H1 (cell line): Measurements from ENCODE around the gene FNIP2. TPM values are rescaled to one million over a fixed set of nuclear protein-coding genes. Genes with fewer than 3 reads are reported as not detected.

Source experiments
- CTCF ChIA-PET: fragments of 300-600 bp; sonication (Branson Sonifier 250); formaldehyde crosslinking; loops from one replicate; lab custom pipeline; 2021; ENCODE audit not compliant: partially characterized antibody; lab: Charles Lee
- POLR2A ChIA-PET: fragments of 300-600 bp; sonication (Branson Sonifier 250); formaldehyde crosslinking; loops from one replicate; lab custom pipeline; 2021; ENCODE audit warnings: inconsistent platforms; ENCODE audit not compliant: partially characterized antibody; lab: Charles Lee
- DNase-seq, 2 experiments: peaks; one replicate each; pipeline versions ENCODE4 v3.0.0 to v3.0.0-alpha.2; 2010 to 2022; ENCODE audit warnings: low spot score in 2 of 2, low read depth in 1 of 2, mixed read lengths in 1 of 2
- FAIRE-seq: peaks from 2 replicates; lab custom pipeline; 2011; peaks lifted over from hg19 to GRCh38; lab: Jason Lieb, UNC
- H2AFZ ChIP-seq: 2 replicates; pipeline ENCODE4 v1.8.1; 2012; ENCODE audit warnings: low read length, inconsistent platforms
- H2AK5ac ChIP-seq: 2 replicates; pipeline ENCODE4 v1.6.1; 2013; ENCODE audit warnings: low read depth, low read length
- H2BK120ac ChIP-seq: replicated peaks from 2 replicates; pipeline ENCODE3; 2013; ENCODE audit warnings: low read depth, low read length, inconsistent platforms
- H2BK12ac ChIP-seq: 2 replicates; pipeline ENCODE4 v1.6.1; 2013; ENCODE audit warnings: low read depth, low read length
- H2BK15ac ChIP-seq: 2 replicates; pipeline ENCODE4 v1.6.1; 2013; ENCODE audit warnings: low read length
- H2BK20ac ChIP-seq: 2 replicates; pipeline ENCODE4 v1.6.1; 2013; ENCODE audit warnings: low read length
- H2BK5ac ChIP-seq: 2 replicates; pipeline ENCODE4 v1.6.1; 2013; ENCODE audit warnings: low read depth, low read length
- H3K14ac ChIP-seq: 2 replicates; pipeline ENCODE4 v1.6.1; 2013; ENCODE audit warnings: inconsistent platforms; ENCODE audit not compliant: insufficient read length
- H3K18ac ChIP-seq: 2 replicates; pipeline ENCODE4 v1.6.1; 2013; ENCODE audit warnings: low read length; ENCODE audit errors: extremely low read depth
- H3K23ac ChIP-seq: 2 replicates; pipeline ENCODE4 v1.6.1; 2013; ENCODE audit warnings: inconsistent platforms; ENCODE audit not compliant: insufficient read length
- H3K23me2 ChIP-seq: 2 replicates; pipeline ENCODE4 v1.6.1; 2013; ENCODE audit warnings: low read depth, low read length
- H3K27ac ChIP-seq: 2 replicates; pipeline ENCODE4 v1.6.1; 2011; ENCODE audit warnings: low read depth, low read length, inconsistent platforms
- H3K27me3 ChIP-seq, 4 experiments: replicated peaks in 1 of 4; 1 replicate in 1 of 4; 2 replicates in 3 of 4; pipeline versions ENCODE4 v1.6.1 to v1.8.1; 2011 to 2013; ENCODE audit warnings: low read length in 3 of 4, mild to moderate bottlenecking in 3 of 4, inconsistent platforms in 2 of 4, mixed read lengths in 2 of 4, moderate library complexity in 1 of 4; ENCODE audit not compliant: control insufficient read depth in 3 of 4, insufficient read depth in 3 of 4; ENCODE audit errors: extremely low read depth in 1 of 4
- H3K36me3 ChIP-seq, 4 experiments: 2 replicates each; pipeline versions ENCODE4 v1.6.1 to v1.8.1; 2011 to 2013; ENCODE audit warnings: mild to moderate bottlenecking in 4 of 4, low read length in 3 of 4, moderate library complexity in 2 of 4, control low read depth in 1 of 4, inconsistent platforms in 1 of 4; ENCODE audit not compliant: insufficient read depth in 4 of 4, control insufficient read depth in 2 of 4
- H3K4ac ChIP-seq: replicated peaks from 2 replicates; pipeline ENCODE3; 2013; ENCODE audit warnings: low read length, low read depth, mixed read lengths, inconsistent platforms; ENCODE audit not compliant: insufficient read length
- H3K4me1 ChIP-seq, 4 experiments: replicated peaks in 1 of 4; 1 replicate in 1 of 4; 2 replicates in 3 of 4; pipeline versions ENCODE4 v1.6.1 to v1.8.1; 2011 to 2013; ENCODE audit warnings: low read length in 3 of 4, inconsistent platforms in 2 of 4, mixed read lengths in 1 of 4; ENCODE audit not compliant: insufficient read depth in 4 of 4, control insufficient read depth in 3 of 4
- H3K4me2 ChIP-seq, 2 experiments: 2 replicates each; pipeline versions ENCODE4 v1.6.1 to v1.8.1; 2011 to 2013; ENCODE audit warnings: low read depth in 2 of 2, low read length in 2 of 2, control low read depth in 1 of 2, inconsistent platforms in 1 of 2, mild to moderate bottlenecking in 1 of 2; ENCODE audit not compliant: insufficient read depth in 1 of 2
- H3K4me3 ChIP-seq, 4 experiments: fragments of 200-600, 300-600 bp in 1 of 4; sonication (generic), shearing (Covaris generic), sonication (Bioruptor Twin) in 1 of 4; 2 replicates each; pipeline versions ENCODE4 v1.5.1 to v1.8.1; 2011 to 2016; ENCODE audit warnings: low read length in 4 of 4, low read depth in 3 of 4, control low read depth in 2 of 4, inconsistent platforms in 2 of 4, mild to moderate bottlenecking in 2 of 4, mixed read lengths in 1 of 4, moderate library complexity in 1 of 4; ENCODE audit not compliant: insufficient read depth in 2 of 4; ENCODE audit errors: extremely low read depth in 1 of 4
- H3K56ac ChIP-seq: replicated peaks from 2 replicates; pipeline ENCODE3; 2013; ENCODE audit warnings: low read depth, mild to moderate bottlenecking, mixed read lengths, low read length, inconsistent platforms; ENCODE audit not compliant: insufficient read length
- H3K79me1 ChIP-seq: 2 replicates; pipeline ENCODE4 v1.6.1; 2013; ENCODE audit warnings: low read depth, low read length, control low read depth
- H3K79me2 ChIP-seq, 2 experiments: 2 replicates each; pipeline versions ENCODE4 v1.6.1 to v1.8.1; 2012 to 2013; ENCODE audit warnings: low read length in 2 of 2, mild to moderate bottlenecking in 2 of 2, inconsistent platforms in 1 of 2; ENCODE audit not compliant: insufficient read depth in 2 of 2, control insufficient read depth in 1 of 2
- H3K9ac ChIP-seq, 4 experiments: replicated peaks in 1 of 4; 1 replicate in 1 of 4; 2 replicates in 3 of 4; pipeline versions ENCODE4 v1.6.1 to v1.8.1; 2011 to 2013; ENCODE audit warnings: low read depth in 3 of 4, low read length in 3 of 4, control low read depth in 2 of 4, mild to moderate bottlenecking in 2 of 4, moderate library complexity in 2 of 4, inconsistent platforms in 1 of 4; ENCODE audit errors: extremely low read depth in 1 of 4
- H3K9me3 ChIP-seq, 2 experiments: 2 replicates each; pipeline versions ENCODE4 v1.6.1 to v1.8.1; 2012 to 2013; ENCODE audit warnings: mild to moderate bottlenecking in 2 of 2, moderate library complexity in 2 of 2, control low read depth in 1 of 2, inconsistent platforms in 1 of 2, low read depth in 1 of 2, low read length in 1 of 2, mixed read lengths in 1 of 2; ENCODE audit not compliant: insufficient read depth in 2 of 2
- H4K20me1 ChIP-seq, 2 experiments: replicated peaks in 1 of 2; 2 replicates each; pipeline versions ENCODE3 to v1.8.1; 2011 to 2013; ENCODE audit warnings: inconsistent platforms in 2 of 2, low read length in 2 of 2, mild to moderate bottlenecking in 1 of 2; ENCODE audit not compliant: insufficient read depth in 2 of 2, control insufficient read depth in 1 of 2
- H4K5ac ChIP-seq: 2 replicates; pipeline ENCODE4 v1.6.1; 2013; ENCODE audit warnings: low read length, low read depth, mixed read lengths, inconsistent platforms; ENCODE audit not compliant: insufficient read length
- H4K8ac ChIP-seq: 2 replicates; pipeline ENCODE4 v1.8.0; 2013; ENCODE audit warnings: mild to moderate bottlenecking, moderate library complexity, low read length, inconsistent platforms; ENCODE audit not compliant: insufficient read depth; ENCODE audit errors: extremely low read depth
- H4K91ac ChIP-seq: replicated peaks from 2 replicates; pipeline ENCODE3; 2013; ENCODE audit warnings: low read length, mixed read lengths, inconsistent platforms; ENCODE audit not compliant: insufficient read length
- ASH2L ChIP-seq: fragments of 200-600, 300-600 bp; sonication (generic); IDR thresholded peaks from one replicate; pipeline ENCODE4 v1.7.1; 2017; ENCODE audit warnings: low read length
- CHD2 ChIP-seq: IDR thresholded peaks from 2 replicates; pipeline ENCODE4 v1.6.1; 2012; ENCODE audit warnings: low read length, improper control_type of control experiment
- CREB1 ChIP-seq: IDR thresholded peaks from 2 replicates; pipeline ENCODE4 v1.6.1; 2012; ENCODE audit warnings: inconsistent platforms
- CTBP2 ChIP-seq: IDR thresholded peaks from 2 replicates; pipeline ENCODE4 v1.7.0; 2011; ENCODE audit warnings: borderline replicate concordance, mild to moderate bottlenecking, moderate library complexity, mixed read lengths, low read length; ENCODE audit not compliant: insufficient read depth, insufficient read length
- EP300 ChIP-seq, 2 experiments: IDR thresholded peaks; 1 replicate in 1 of 2; 2 replicates in 1 of 2; pipeline ENCODE4 v1.6.1; 2011 to 2012; ENCODE audit warnings: low read depth in 2 of 2, low read length in 2 of 2, mild to moderate bottlenecking in 2 of 2, borderline replicate concordance in 1 of 2, inconsistent platforms in 1 of 2, moderate library complexity in 1 of 2
- HDAC6 ChIP-seq: IDR thresholded peaks from one replicate; pipeline ENCODE4 v1.7.1; 2012; ENCODE audit warnings: low read depth, mild to moderate bottlenecking, inconsistent platforms, low read length, moderate library complexity
- JUND ChIP-seq: IDR thresholded peaks from 2 replicates; pipeline ENCODE4 v1.6.1; 2011; ENCODE audit warnings: mild to moderate bottlenecking, improper control_type of control experiment, low read length
- RFX5 ChIP-seq: IDR thresholded peaks from 2 replicates; pipeline ENCODE4 v1.6.1; 2011; ENCODE audit warnings: low read depth, low read length, improper control_type of control experiment, borderline replicate concordance
- RNF2 ChIP-seq: fragments of 200-900, 300-1000 bp; sonication (generic); IDR thresholded peaks from 2 replicates; pipeline ENCODE4 v1.7.1; 2016; ENCODE audit warnings: borderline replicate concordance, low read depth, mild to moderate bottlenecking, antibody characterized with exemption, low read length; ENCODE audit not compliant: poor library complexity, severe bottlenecking; ENCODE audit errors: missing control alignments
- SIRT6 ChIP-seq: IDR thresholded peaks from one replicate; pipeline ENCODE4 v1.7.1; 2012; ENCODE audit warnings: low read length, inconsistent platforms
- SP4 ChIP-seq: IDR thresholded peaks from 2 replicates; pipeline ENCODE4 v1.6.1; 2012; ENCODE audit warnings: low read length, inconsistent platforms
- WGBS, 2 experiments: shearing (Covaris generic) in 1 of 2; methylation state at CpG; one replicate each; pipeline versions ENCODE4 v1.1.6 to v1.1.7; 2013 to 2015; ENCODE audit warnings: low lambda C conversion rate in 2 of 2, mixed read lengths in 2 of 2, inconsistent platforms in 1 of 2, low coverage in 1 of 2, missing lambda C conversion rate in 1 of 2; ENCODE audit not compliant: insufficient replicate concordance in 2 of 2, insufficient coverage in 1 of 2, insufficient read length in 1 of 2; ENCODE audit errors: extremely low coverage in 1 of 2, missing lambda C conversion rate in 1 of 2; 5-methylcytosine and 5-hydroxymethylcytosine counted together
- polyA plus RNA-seq, 7 experiments: library from polyadenylated mRNA; depleted of rRNA in 3 of 7; stranded (reverse) in 5 of 7; unstranded in 2 of 7; fragments of >200 nt in 5 of 7; fragments of 200-250 nt in 2 of 7; gene quantifications; 1 replicate in 5 of 7; 2 replicates in 1 of 7; 4 replicates in 1 of 7; pipeline versions ENCODE4 v1.2.1 to v1.2.3, GENCODE V29; 2011 to 2013; ENCODE audit warnings: missing spikeins in 2 of 7, mixed read lengths in 2 of 7
- total RNA-seq: library from RNA; stranded (reverse); fragmentation: NEBNext Ultra II Directional; extraction: Animal tissue kit (Norgen Biotek cat#: 25700); gene quantifications from 2 replicates; pipeline ENCODE4 v1.2.1, GENCODE V29; 2021

The FNIP2 gene
- total and polyA plus RNA-seq, 2 of the 8 experiments (the other 6 are each of a cell fraction or from before 2014, with no cell fraction given) = 4.0 to 13.0 TPM

DNA sequence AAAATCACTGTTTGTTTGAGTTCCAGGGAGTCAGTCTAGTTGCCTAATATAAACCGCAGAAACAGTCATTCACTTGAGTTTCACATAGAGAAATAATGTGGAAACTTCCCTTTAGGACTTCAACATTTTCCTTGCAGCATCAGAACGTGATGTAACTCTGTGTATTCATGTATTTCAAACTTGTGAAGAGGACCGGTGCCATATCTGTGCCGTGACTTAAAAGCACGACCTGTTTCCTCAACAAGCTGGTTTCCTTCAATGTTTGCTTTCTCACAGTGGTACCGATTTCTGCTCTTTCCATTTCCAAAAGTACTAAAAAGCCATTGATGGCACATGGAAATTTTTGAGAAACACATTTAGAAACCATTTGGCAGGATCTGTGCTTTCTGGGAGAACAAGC lies 167.4 kb downstream of the FNIP2 start:
- no peaks in the 10 kb centered on the region; the same call in 1 of the 2 replicates for H3K23me2 ChIP-seq
- 93% methylated on average over 6 of the region's 6 CpGs; no CpG with 5 or more reads in 1 of the 2 experiments for WGBS, 2 experiments
- no peak overlapping the region for H3K23ac ChIP-seq
- no peaks in the 10 kb centered on the region for H3K79me1 ChIP-seq
- no peak overlapping the region for H2AFZ ChIP-seq
- no peak overlapping the region for H3K4me2 ChIP-seq
- no peaks in the 10 kb centered on the region for H3K79me2 ChIP-seq
- H2BK5ac ChIP-seq = no peak overlapping the region
- CTCF ChIA-PET = no interaction called here
- no peak for FAIRE-seq
- no peak overlapping the region for H4K91ac ChIP-seq
- no peak overlapping the region for H2BK15ac ChIP-seq
- H3K9ac ChIP-seq = no peak overlapping the region
- no peaks in the 10 kb centered on the region for H3K4me1 ChIP-seq
- DNase-seq = no peak
- no peaks in the 10 kb centered on the region for H4K20me1 ChIP-seq
- no peak overlapping the region for H2AK5ac ChIP-seq
- no peak for TF ChIP-seq EP300 (IDR thresholded peaks at IDR 0.05; ENCODE audit: borderline replicate concordance in 1 of 2, low read depth in 2 of 2, low read length in 2 of 2)
- TF ChIP-seq ASH2L = no peak
- TF ChIP-seq CTBP2 = no peak
- no peak for TF ChIP-seq RFX5
- no peak for TF ChIP-seq CHD2
- TF ChIP-seq SIRT6 = no peak
- no peak for TF ChIP-seq CREB1
- no peak for TF ChIP-seq RNF2
- no peak for TF ChIP-seq HDAC6
- TF ChIP-seq JUND = no peak
- TF ChIP-seq SP4 = no peak
- no peak overlapping the region for H4K5ac ChIP-seq
- no peak overlapping the region for H2BK120ac ChIP-seq
- no peak overlapping the region for H3K14ac ChIP-seq
- no peaks in the 10 kb centered on the region for H3K27me3 ChIP-seq
- no peak overlapping the region for H3K4me3 ChIP-seq
- H4K8ac ChIP-seq = no peak overlapping the region
- H2BK12ac ChIP-seq = no peak overlapping the region
- H3K27ac ChIP-seq = no peak overlapping the region
- no peak overlapping the region for H3K56ac ChIP-seq
- no peaks in the 10 kb centered on the region for H3K9me3 ChIP-seq
- no peak overlapping the region for H3K18ac ChIP-seq
- no peak overlapping the region for H2BK20ac ChIP-seq
- POLR2A ChIA-PET = no interaction called here
- H3K36me3 ChIP-seq = no peaks in the 10 kb centered on the region
- H3K4ac ChIP-seq = no peak overlapping the region
